Liver (tissue), 9 donors: ENCODE measurements around the gene DDX52. TPM values are rescaled to one million over a fixed set of nuclear protein-coding genes. Genes with fewer than 3 reads are reported as not detected.
A peak's percentile ranks its signal among the peaks of the same experiment; 100 is the strongest.

Experiments
- DNase-seq: peaks from one replicate; pipeline ENCODE4 v3.0.0-alpha.2; 2017; ENCODE audit warnings: low spot score
- H3K27ac ChIP-seq, 2 donors: one replicate each; pipeline ENCODE4 v1.7.0; 2013; ENCODE audit warnings: inconsistent platforms in 2 of 2, low read length in 2 of 2, control low read depth in 1 of 2, low read depth in 1 of 2, mild to moderate bottlenecking in 1 of 2
- H3K27me3 ChIP-seq, 4 donors: one replicate each; pipeline versions ENCODE4 v1.6.1 to v1.7.0; 2013; ENCODE audit warnings: low read length in 3 of 4, inconsistent platforms in 1 of 4, mild to moderate bottlenecking in 1 of 4, moderate library complexity in 1 of 4; ENCODE audit not compliant: control insufficient read depth in 4 of 4, insufficient read depth in 4 of 4
- H3K36me3 ChIP-seq, 4 donors: one replicate each; pipeline versions ENCODE4 v1.6.1 to v1.7.0; 2013; ENCODE audit warnings: low read length in 3 of 4, mild to moderate bottlenecking in 3 of 4, low read depth in 1 of 4, moderate library complexity in 1 of 4; ENCODE audit not compliant: control insufficient read depth in 4 of 4, insufficient read depth in 3 of 4
- H3K4me1 ChIP-seq, 4 donors: one replicate each; pipeline versions ENCODE4 v1.6.1 to v1.7.0; 2013; ENCODE audit warnings: low read length in 3 of 4, mild to moderate bottlenecking in 3 of 4, moderate library complexity in 1 of 4; ENCODE audit not compliant: control insufficient read depth in 4 of 4, insufficient read depth in 4 of 4
- H3K4me3 ChIP-seq, 3 donors: one replicate each; pipeline versions ENCODE4 v1.6.1 to v1.7.0; 2013; ENCODE audit warnings: low read length in 3 of 3, control low read depth in 1 of 3, low read depth in 1 of 3, mild to moderate bottlenecking in 1 of 3
- H3K9ac ChIP-seq, 2 donors: one replicate each; pipeline ENCODE4 v1.7.0; 2013; ENCODE audit warnings: low read length in 2 of 2, mild to moderate bottlenecking in 2 of 2, moderate library complexity in 2 of 2, control low read depth in 1 of 2, low read depth in 1 of 2
- H3K9me3 ChIP-seq, 4 donors: one replicate each; pipeline versions ENCODE4 v1.6.1 to v1.7.0; 2013; ENCODE audit warnings: low read length in 3 of 4; ENCODE audit not compliant: control insufficient read depth in 4 of 4
- EGR1 ChIP-seq, 2 donors: IDR thresholded peaks; 2 replicates each; pipeline ENCODE4 v1.6.1; 2016 to 2018; ENCODE audit warnings: antibody characterized with exemption in 2 of 2, low read depth in 2 of 2
- FOXA1 ChIP-seq: IDR thresholded peaks from 2 replicates; pipeline ENCODE4 v1.6.1; 2016; ENCODE audit warnings: antibody characterized with exemption
- FOXA2 ChIP-seq: IDR thresholded peaks from 2 replicates; pipeline ENCODE4 v1.6.1; 2016; ENCODE audit warnings: antibody characterized with exemption
- GABPA ChIP-seq, 2 donors: IDR thresholded peaks in 1 of 2; conservative IDR thresholded peaks in 1 of 2; 2 replicates each; pipeline ENCODE4 v1.6.1; 2016; ENCODE audit warnings: antibody characterized with exemption in 2 of 2, mild to moderate bottlenecking in 1 of 2, moderate library complexity in 1 of 2
- HNF4A ChIP-seq, 2 donors: conservative IDR thresholded peaks; 2 replicates each; pipeline ENCODE4 v1.6.1; 2016; ENCODE audit warnings: antibody characterized with exemption in 2 of 2, mild to moderate bottlenecking in 2 of 2
- HNF4G ChIP-seq: IDR thresholded peaks from 2 replicates; pipeline ENCODE4 v1.6.1; 2016; ENCODE audit warnings: antibody characterized with exemption
- JUND ChIP-seq, 2 donors: IDR thresholded peaks; 2 replicates each; pipeline ENCODE4 v1.6.1; 2016; ENCODE audit warnings: antibody characterized with exemption in 2 of 2
- NR2F2 ChIP-seq: IDR thresholded peaks from 2 replicates; pipeline ENCODE4 v1.6.1; 2016; ENCODE audit warnings: antibody characterized with exemption
- RAD21 ChIP-seq, 2 donors: IDR thresholded peaks; 2 replicates each; pipeline ENCODE4 v1.6.1; 2016; ENCODE audit warnings: antibody characterized with exemption in 2 of 2, mild to moderate bottlenecking in 2 of 2
- RXRA ChIP-seq, 2 donors: IDR thresholded peaks; 2 replicates each; pipeline ENCODE4 v1.6.1; 2017 to 2018; ENCODE audit warnings: antibody characterized with exemption in 2 of 2, mild to moderate bottlenecking in 1 of 2
- SP1 ChIP-seq: IDR thresholded peaks from 2 replicates; pipeline ENCODE4 v1.6.1; 2018; ENCODE audit warnings: antibody characterized with exemption, mild to moderate bottlenecking
- TAF1 ChIP-seq: conservative IDR thresholded peaks from 2 replicates; pipeline ENCODE4 v1.6.1; 2016; ENCODE audit warnings: antibody characterized with exemption, mild to moderate bottlenecking
- YY1 ChIP-seq: IDR thresholded peaks from 2 replicates; pipeline ENCODE4 v1.6.1; 2016; ENCODE audit warnings: antibody characterized with exemption, mild to moderate bottlenecking
- WGBS: extraction: QIAGEN DNeasy Blood & Tissue Kit; methylation state at CpG from one replicate; pipeline ENCODE4 v1.1.7; 2013; 5-methylcytosine and 5-hydroxymethylcytosine counted together
- polyA plus RNA-seq, 2 donors: library from polyadenylated mRNA; stranded (reverse) in 1 of 2; unstranded in 1 of 2; fragments of 200-250 nt in 1 of 2; fragments of >200 nt in 1 of 2; fragmentation: Nextera tagmentation in 1 of 2; extraction: Ambion mirVana in 1 of 2; gene quantifications; one replicate each; pipeline versions ENCODE4 v1.2.1 to v1.2.3, GENCODE V29; 2013 to 2015
- total RNA-seq, 2 donors: library from RNA; depleted of rRNA; stranded (reverse); fragments of >200 nt; gene quantifications; one replicate each; pipeline ENCODE4 v1.2.3, GENCODE V29; 2014
- TF ChIP-seq, protein P1 (sequence below): IDR thresholded peaks from 2 replicates; pipeline ENCODE4 v1.6.1; 2016; ENCODE audit warnings: antibody characterized with exemption
- TF ChIP-seq, protein P2 (sequence below): IDR thresholded peaks from 2 replicates; pipeline ENCODE4 v1.6.1; 2016; ENCODE audit warnings: antibody characterized with exemption
- TF ChIP-seq, protein P3 (sequence below): IDR thresholded peaks from 2 replicates; pipeline ENCODE4 v1.6.1; 2016; ENCODE audit warnings: antibody characterized with exemption, mild to moderate bottlenecking
- TF ChIP-seq, protein P4 (sequence below): fragments of 150-350 bp; IDR thresholded peaks from 2 replicates; pipeline ENCODE4 v1.5.1; 2017; ENCODE audit warnings: improper control_type of control experiment, low read depth, low read length; ENCODE audit not compliant: missing input control
- TF ChIP-seq, protein P5 (sequence below): IDR thresholded peaks from 2 replicates; pipeline ENCODE4 v1.6.1; 2016; ENCODE audit warnings: antibody characterized with exemption
- donor health status: healthy.
- donor health status: healthy.
- donor health status: healthy.
- donor health status: healthy.
- donor health status: healthy.

DDX52 gene
- total and polyA plus RNA-seq, 4 donors = 4.6 to 14.1 (median 11.6) TPM

DNA sequence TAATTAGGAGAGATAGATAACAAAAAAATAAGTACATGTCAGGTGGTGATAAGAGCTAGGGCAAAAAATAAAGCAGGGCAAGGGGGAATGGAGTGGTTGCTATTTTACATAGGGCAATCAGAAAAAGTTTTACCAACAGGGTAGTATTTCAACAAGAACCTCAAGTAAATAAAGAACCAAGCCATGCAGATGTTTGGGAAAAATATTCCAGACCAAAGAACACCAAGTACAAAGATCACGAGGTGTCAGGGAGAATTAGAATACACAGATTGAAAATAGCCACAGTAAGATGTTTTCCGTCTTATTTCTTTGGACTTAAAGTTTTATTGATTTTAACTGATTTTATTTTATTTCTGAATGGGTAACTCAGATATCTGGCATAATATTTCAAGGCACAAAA is 45.1 kb downstream of the DDX52 start:
- peaks cover 7 to 29% (median 27%) of the 10 kb centered on the region in 4 donors for H3K36me3 ChIP-seq

DNA sequence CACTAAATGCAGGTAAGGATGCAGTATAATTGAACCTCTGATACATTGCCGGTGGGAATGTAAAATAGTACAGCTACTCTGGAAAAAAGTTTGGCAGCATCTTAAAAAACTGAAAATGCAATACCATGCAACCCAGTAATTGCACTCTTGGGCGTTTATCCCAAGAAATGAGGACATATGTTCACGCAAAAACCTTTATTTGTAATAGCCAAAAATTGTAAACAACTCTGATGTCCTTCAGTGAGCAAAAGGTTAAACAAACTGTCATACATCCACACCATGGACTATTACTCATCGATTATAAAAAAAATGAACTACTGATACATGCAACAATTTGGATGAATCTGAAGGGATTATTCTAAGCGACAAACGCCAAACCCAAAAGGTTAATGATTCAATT is 51.0 kb downstream of the DDX52 start:
- 75% methylated on average over 6 of the region's 6 CpGs for WGBS
- no peak overlapping the region for H3K9ac ChIP-seq
- no peak overlapping the region for H3K4me3 ChIP-seq
- no peak overlapping the region for H3K27ac ChIP-seq
- H3K4me1 ChIP-seq = no peaks in the 10 kb centered on the region
- peaks cover 7 to 26% (median 19%) of the 10 kb centered on the region in 4 donors for H3K36me3 ChIP-seq
- TF ChIP-seq TAF1 (no peak), RXRA (IDR thresholded peaks at IDR 0.05) (no peak), GABPA (IDR thresholded peaks at IDR 0.05 in 1 of 2, conservative IDR thresholded peaks at IDR 0.05 in 1 of 2) (no peak), EGR1 (IDR thresholded peaks at IDR 0.05; ENCODE audit: low read depth in 2 of 2) (no peak), FOXA1 (no peak), YY1 (no peak), JUND (IDR thresholded peaks at IDR 0.05) (no peak), RAD21 (IDR thresholded peaks at IDR 0.05) (no peak), SP1 (no peak), HNF4G (no peak), HNF4A (conservative IDR thresholded peaks at IDR 0.05) (no peak), NR2F2 (no peak)
- TF ChIP-seq, protein P1, sequence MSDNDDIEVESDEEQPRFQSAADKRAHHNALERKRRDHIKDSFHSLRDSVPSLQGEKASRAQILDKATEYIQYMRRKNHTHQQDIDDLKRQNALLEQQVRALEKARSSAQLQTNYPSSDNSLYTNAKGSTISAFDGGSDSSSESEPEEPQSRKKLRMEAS = no peak
- TF ChIP-seq, protein P2, sequence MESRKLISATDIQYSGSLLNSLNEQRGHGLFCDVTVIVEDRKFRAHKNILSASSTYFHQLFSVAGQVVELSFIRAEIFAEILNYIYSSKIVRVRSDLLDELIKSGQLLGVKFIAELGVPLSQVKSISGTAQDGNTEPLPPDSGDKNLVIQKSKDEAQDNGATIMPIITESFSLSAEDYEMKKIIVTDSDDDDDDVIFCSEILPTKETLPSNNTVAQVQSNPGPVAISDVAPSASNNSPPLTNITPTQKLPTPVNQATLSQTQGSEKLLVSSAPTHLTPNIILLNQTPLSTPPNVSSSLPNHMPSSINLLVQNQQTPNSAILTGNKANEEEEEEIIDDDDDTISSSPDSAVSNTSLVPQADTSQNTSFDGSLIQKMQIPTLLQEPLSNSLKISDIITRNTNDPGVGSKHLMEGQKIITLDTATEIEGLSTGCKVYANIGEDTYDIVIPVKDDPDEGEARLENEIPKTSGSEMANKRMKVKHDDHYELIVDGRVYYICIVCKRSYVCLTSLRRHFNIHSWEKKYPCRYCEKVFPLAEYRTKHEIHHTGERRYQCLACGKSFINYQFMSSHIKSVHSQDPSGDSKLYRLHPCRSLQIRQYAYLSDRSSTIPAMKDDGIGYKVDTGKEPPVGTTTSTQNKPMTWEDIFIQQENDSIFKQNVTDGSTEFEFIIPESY = no peak
- TF ChIP-seq, protein P3, sequence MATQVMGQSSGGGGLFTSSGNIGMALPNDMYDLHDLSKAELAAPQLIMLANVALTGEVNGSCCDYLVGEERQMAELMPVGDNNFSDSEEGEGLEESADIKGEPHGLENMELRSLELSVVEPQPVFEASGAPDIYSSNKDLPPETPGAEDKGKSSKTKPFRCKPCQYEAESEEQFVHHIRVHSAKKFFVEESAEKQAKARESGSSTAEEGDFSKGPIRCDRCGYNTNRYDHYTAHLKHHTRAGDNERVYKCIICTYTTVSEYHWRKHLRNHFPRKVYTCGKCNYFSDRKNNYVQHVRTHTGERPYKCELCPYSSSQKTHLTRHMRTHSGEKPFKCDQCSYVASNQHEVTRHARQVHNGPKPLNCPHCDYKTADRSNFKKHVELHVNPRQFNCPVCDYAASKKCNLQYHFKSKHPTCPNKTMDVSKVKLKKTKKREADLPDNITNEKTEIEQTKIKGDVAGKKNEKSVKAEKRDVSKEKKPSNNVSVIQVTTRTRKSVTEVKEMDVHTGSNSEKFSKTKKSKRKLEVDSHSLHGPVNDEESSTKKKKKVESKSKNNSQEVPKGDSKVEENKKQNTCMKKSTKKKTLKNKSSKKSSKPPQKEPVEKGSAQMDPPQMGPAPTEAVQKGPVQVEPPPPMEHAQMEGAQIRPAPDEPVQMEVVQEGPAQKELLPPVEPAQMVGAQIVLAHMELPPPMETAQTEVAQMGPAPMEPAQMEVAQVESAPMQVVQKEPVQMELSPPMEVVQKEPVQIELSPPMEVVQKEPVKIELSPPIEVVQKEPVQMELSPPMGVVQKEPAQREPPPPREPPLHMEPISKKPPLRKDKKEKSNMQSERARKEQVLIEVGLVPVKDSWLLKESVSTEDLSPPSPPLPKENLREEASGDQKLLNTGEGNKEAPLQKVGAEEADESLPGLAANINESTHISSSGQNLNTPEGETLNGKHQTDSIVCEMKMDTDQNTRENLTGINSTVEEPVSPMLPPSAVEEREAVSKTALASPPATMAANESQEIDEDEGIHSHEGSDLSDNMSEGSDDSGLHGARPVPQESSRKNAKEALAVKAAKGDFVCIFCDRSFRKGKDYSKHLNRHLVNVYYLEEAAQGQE = no peak
- TF ChIP-seq, protein P4, sequence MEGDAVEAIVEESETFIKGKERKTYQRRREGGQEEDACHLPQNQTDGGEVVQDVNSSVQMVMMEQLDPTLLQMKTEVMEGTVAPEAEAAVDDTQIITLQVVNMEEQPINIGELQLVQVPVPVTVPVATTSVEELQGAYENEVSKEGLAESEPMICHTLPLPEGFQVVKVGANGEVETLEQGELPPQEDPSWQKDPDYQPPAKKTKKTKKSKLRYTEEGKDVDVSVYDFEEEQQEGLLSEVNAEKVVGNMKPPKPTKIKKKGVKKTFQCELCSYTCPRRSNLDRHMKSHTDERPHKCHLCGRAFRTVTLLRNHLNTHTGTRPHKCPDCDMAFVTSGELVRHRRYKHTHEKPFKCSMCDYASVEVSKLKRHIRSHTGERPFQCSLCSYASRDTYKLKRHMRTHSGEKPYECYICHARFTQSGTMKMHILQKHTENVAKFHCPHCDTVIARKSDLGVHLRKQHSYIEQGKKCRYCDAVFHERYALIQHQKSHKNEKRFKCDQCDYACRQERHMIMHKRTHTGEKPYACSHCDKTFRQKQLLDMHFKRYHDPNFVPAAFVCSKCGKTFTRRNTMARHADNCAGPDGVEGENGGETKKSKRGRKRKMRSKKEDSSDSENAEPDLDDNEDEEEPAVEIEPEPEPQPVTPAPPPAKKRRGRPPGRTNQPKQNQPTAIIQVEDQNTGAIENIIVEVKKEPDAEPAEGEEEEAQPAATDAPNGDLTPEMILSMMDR = no peak
- TF ChIP-seq, protein P5, sequence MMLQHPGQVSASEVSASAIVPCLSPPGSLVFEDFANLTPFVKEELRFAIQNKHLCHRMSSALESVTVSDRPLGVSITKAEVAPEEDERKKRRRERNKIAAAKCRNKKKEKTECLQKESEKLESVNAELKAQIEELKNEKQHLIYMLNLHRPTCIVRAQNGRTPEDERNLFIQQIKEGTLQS = no peak
- no peak for DNase-seq
- H3K9me3 ChIP-seq = no peaks in the 10 kb centered on the region
- H3K27me3 ChIP-seq = no peaks in the 10 kb centered on the region

More for the DNA sequence above, 45.1 kb downstream of the DDX52 start:
- H3K9me3 ChIP-seq = no peaks in the 10 kb centered on the region
- H3K9ac ChIP-seq = no peak overlapping the region
- H3K27ac ChIP-seq = no peak overlapping the region
- peaks cover 0 to 4% (median 1%) of the 10 kb centered on the region in 4 donors for H3K4me1 ChIP-seq
- WGBS = 43% methylated on average over 2 of the region's 2 CpGs
- TF ChIP-seq, protein P3 = no peak
- TF ChIP-seq EGR1 (IDR thresholded peaks at IDR 0.05; ENCODE audit: low read depth in 2 of 2) (no peak), SP1 (peak; percentile 27), NR2F2 (no peak), HNF4A (conservative IDR thresholded peaks at IDR 0.05) (peak; percentile 45 to 70), TAF1 (no peak), RXRA (IDR thresholded peaks at IDR 0.05) (peak in 1 of 2 donors; percentile 16), FOXA2 (peak; percentile 11), RAD21 (IDR thresholded peaks at IDR 0.05) (no peak)
- H3K4me3 ChIP-seq = no peak overlapping the region
- no peak for DNase-seq
- no peaks in the 10 kb centered on the region for H3K27me3 ChIP-seq
